G401.6 (cell line): ENCODE measurements around the gene KRTAP9-3.
"Not testable (repeated sequence)": the region's sequence is repeated elsewhere in the genome, so short reads cannot be mapped to it uniquely, and the experiment has no call there.

Source experiments
- FAIRE-seq: peaks from 2 replicates; lab custom pipeline; 2012; peaks lifted over from hg19 to GRCh38; lab: Jason Lieb, UNC

Gene KRTAP9-3, protein sequence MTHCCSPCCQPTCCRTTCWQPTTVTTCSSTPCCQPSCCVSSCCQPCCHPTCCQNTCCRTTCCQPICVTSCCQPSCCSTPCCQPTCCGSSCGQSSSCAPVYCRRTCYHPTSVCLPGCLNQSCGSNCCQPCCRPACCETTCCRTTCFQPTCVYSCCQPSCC

DNA sequence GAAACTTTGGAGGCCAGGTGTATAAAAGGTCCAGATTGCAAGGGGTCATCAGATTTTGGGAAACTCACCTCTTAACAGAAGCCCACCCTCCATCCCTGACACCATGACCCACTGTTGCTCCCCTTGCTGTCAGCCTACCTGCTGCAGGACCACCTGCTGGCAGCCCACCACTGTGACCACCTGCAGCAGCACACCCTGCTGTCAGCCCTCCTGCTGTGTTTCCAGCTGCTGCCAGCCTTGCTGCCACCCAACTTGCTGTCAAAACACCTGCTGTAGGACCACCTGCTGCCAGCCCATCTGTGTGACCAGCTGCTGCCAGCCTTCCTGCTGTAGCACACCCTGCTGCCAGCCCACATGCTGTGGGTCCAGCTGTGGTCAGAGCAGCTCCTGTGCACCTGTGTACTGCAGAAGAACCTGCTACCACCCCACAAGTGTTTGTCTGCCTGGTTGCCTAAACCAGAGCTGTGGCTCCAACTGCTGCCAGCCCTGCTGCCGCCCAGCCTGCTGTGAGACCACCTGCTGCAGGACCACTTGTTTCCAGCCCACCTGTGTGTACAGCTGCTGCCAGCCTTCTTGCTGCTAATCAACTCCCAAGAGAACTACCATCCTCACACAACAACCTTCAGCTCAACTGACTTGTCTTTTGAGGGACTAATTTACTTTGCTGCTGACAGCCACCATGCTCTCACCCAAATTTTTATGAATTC is at the start of gene KRTAP9-3:
Gene KRTAP9-3, plus strand, starts transcription at position 51 of the 707 bp plus-strand sequence. Its CDS starts 53 bp downstream, at position 104.
- FAIRE-seq = not testable (repeated sequence)

GRCh38 chr17:41184480-41184961 is 47.7 kb upstream of the KRTAP9-3 start, which contains the start of gene KRTAP4-1:
Gene KRTAP4-1 (minus strand): TSS chr17:41184911. CDS start chr17:41184854, 57 bp downstream.
- no peak for FAIRE-seq

GRCh38 chr17:41185001-41185400 is 47.2 kb upstream of the KRTAP9-3 start:
- FAIRE-seq = no peak

DNA sequence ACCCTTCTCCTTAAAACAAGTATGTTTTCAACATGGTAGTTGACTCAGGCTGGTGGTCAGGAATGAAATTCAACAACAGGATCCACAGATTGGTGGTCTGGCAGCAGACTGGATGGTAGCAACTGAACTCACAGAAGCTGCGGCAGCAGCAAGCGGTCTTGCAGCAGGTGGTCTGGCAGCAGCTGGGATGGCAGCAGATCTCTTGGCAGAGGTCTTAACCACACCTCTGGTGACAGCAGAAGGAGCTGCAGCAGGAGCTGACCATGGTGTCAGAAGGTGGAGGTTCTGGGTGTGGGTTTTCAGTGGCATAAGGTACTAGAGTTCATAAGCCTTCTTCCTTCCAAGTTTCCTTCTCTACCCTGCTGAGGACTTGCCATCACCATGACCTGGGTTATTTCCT is 45.4 kb upstream of the KRTAP9-3 start:
- no peak for FAIRE-seq

- FAIRE-seq = not testable (repeated sequence)
Observed at GRCh38 chr17:41189837-41190318, 42.4 kb upstream of the KRTAP9-3 start, which contains the start of gene KRTAP9-1. Gene KRTAP9-1 (plus strand): TSS chr17:41189887. CDS start chr17:41189887, 0 bp downstream.

DNA sequence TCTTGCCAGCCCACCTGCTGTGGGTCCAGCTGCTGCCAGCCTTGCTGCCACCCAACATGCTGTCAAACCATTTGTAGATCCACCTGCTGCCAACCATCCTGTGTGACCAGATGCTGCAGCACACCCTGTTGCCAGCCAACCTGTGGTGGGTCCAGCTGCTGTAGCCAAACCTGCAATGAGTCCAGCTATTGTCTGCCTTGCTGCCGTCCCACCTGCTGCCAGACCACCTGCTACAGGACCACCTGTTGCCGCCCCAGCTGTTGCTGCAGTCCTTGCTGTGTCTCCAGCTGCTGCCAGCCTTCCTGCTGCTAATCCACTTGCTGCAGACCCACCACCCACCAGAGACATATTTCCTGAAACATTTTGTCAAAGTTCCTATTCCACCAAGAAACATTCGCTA is 41.9 kb upstream of the KRTAP9-3 start:
- FAIRE-seq = no peak

DNA sequence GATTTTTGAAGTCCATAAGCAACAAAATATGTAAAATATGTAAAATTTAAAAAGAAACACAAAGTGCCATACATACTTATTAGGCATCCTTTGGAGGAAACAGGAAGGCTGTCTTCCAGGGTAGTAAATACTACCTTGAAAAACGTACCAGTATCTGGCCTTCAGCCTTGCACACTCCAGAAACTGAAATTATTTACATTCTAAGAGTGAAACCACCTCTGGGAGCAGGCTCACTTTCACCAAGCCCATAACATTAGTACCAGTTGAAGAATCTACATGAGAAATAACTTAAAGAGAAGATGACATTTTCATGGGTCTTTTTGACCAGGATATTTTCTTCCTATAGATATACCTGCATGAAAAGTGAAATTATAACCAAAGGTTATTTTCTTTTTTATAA is 36.2 kb upstream of the KRTAP9-3 start:
- no peak for FAIRE-seq

GRCh38 chr17:41199421-41200078 is 32.7 kb upstream of the KRTAP9-3 start:
- no peak for FAIRE-seq

GRCh38 chr17:41211845-41212466 is 20.3 kb upstream of the KRTAP9-3 start:
- no peak for FAIRE-seq

- no peak for FAIRE-seq
Observed at GRCh38 chr17:41212524-41213169, 19.6 kb upstream of the KRTAP9-3 start.

DNA sequence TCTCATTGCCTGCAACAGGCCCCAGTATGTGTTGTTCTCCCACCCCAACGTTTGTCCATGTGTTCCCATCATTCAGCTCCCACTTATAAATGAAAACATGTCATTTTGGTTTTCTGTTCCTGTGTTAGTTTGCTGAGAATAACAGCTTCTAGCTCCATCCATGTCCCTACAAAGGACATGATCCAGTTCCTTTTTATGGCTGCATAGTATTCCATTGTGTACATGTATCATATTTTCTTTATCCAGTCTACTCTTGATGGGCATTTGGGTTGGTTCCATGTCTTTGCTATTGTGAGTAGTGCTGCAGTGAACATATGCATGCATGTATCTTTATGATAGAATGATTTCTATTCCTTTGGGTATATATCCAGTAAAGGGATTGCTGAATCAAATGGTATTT is 16.6 kb upstream of the KRTAP9-3 start:
- FAIRE-seq = no peak

DNA sequence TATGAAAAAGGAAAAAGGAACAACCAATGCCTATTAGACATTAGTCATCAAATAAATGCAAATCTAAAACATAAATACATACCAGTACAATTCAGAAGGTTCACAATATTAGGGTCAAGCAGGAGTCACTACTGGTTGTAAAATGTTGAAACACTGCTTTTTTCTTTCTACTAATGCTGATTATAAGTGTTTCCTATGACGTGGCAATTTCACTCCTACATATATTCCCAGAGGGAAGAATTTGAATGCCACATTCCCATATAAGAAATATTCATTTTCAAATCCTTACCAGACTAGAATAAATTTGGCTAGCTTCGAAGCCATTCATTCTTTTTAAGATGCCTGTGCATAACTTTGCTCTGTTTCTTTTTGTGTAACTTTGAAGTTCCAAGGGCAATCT is 8.4 kb upstream of the KRTAP9-3 start:
- FAIRE-seq = no peak

DNA sequence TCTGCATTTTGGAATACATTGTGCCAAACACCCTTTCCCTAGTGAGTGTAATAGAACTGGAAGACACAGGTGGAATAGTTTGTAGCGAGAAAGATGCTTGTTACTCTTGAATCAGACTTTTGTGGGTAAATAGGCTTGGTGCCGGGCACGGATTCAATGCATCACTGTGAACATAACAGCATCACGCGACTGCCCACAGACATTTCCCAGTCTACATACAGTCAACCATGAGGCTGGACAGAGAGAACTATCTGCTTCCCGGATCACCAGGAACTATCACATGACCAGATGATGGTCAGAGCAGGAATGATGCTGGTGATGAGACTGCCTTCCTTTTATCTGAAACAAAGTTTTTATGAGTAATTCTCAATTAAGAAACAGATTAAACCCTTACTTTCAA is 6.2 kb upstream of the KRTAP9-3 start:
- no peak for FAIRE-seq

DNA sequence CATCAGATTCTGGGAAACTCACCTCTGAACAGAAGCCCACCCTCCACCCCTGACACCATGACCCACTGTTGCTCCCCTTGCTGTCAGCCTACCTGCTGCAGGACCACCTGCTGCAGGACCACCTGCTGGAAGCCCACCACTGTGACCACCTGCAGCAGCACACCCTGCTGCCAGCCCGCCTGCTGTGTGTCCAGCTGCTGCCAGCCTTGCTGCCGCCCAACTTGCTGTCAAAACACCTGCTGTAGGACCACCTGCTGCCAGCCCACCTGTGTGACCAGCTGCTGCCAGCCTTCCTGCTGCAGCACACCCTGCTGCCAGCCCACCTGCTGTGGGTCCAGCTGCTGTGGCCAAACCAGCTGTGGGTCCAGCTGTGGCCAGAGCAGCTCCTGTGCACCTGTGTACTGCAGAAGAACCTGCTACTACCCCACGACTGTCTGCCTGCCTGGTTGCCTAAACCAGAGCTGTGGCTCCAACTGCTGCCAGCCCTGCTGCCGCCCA is 5.6 kb upstream of the KRTAP9-3 start, which contains the start of gene KRTAP9-2:
Gene KRTAP9-2, plus strand, starts transcription at position 51 of the 498 bp plus-strand sequence. Its CDS starts 7 bp downstream, at position 58.
- FAIRE-seq = not testable (repeated sequence)

GRCh38 chr17:41230094-41230493 is 2.2 kb upstream of the KRTAP9-3 start:
- no peak for FAIRE-seq

- no peak for FAIRE-seq
Observed at GRCh38 chr17:41231731-41232130, 518 bp upstream of the KRTAP9-3 start.

DNA sequence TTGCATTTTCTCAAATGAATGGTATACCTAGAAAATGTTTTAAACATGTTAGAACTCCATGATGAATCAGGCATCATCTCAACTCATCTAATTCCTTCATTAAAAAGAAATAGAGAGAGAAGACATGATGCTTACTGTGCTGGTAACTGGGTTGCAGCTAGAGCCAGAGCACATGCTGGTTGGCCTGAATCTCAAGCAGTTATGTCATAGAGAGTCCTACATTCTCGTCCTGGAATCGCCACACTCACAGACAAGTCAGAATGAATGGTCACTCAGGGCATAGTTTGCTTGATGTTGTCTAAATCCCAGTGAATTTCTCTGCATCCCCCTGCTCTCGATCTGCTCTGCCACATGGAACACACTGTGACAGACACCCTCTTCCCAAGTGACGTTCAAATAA is 4.9 kb downstream of the KRTAP9-3 start:
- FAIRE-seq = not testable (repeated sequence)

- not testable (repeated sequence) for FAIRE-seq
Observed at GRCh38 chr17:41237949-41238437, 5.7 kb downstream of the KRTAP9-3 start, which contains the start of gene KRTAP9-8. Gene KRTAP9-8 (plus strand): TSS chr17:41237999. CDS start chr17:41238052, 53 bp downstream.

- not testable (repeated sequence) for FAIRE-seq
Observed at GRCh38 chr17:41246995-41247787, 14.9 kb downstream of the KRTAP9-3 start.

GRCh38 chr17:41249637-41250240 is 17.5 kb downstream of the KRTAP9-3 start, which contains the start of gene KRTAP9-4:
Gene KRTAP9-4 (plus strand): TSS chr17:41249687. CDS start chr17:41249721, 34 bp downstream.
- not testable (repeated sequence) for FAIRE-seq
